ENCODE data around the gene CEP85L. TPM values are rescaled to one million over a fixed set of nuclear protein-coding genes. Genes with fewer than 3 reads are reported as not detected.

The CEP85L gene
- total RNA-seq, 8 experiments from 2014 or later, result 8.3 to 27.8 (median 12.7) TPM

DNA sequence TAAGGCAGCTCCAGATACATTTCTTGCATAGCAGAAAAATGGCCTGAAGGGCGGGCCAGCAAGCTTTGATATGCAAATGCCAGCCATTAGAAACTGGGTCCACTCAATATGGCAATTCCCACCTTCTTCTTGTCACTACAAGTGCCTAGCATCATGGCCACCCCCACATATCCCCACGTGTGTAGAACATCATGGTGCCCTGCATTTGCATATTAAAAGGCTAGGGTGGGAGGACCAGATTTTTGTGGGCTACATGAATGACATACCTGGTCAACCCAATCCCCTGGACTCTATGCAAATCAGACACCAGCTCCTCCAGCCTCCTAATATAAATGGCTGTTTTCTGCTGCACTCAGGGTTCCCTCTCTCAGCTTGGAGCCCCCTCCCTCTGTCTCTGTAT, 71.6 kb downstream of the CEP85L start:
- 50 to 95% (median 86%) methylated on average over 1 to 2 of the region's 2 CpGs; no CpG with 5 or more reads in 5 of the 10 experiments for WGBS, 10 experiments
- Histone ChIP-seq H3K27ac (no peak overlapping the region), H3K4me1 (replicated peaks in 1 of 2) (no peaks in the 10 kb centered on the region), H3K4me3 (no peak overlapping the region)
- ATAC-seq (replicated peaks in 6 of 8), result no peak
- in situ Hi-C loops (cut with MboI; ENCODE audit: low pct_unique_long_range_greater_than_20kb in 2 of 9, low sequenced_read_pairs in 9 of 9, unreplicated experiment in 9 of 9), result no loop called here

DNA sequence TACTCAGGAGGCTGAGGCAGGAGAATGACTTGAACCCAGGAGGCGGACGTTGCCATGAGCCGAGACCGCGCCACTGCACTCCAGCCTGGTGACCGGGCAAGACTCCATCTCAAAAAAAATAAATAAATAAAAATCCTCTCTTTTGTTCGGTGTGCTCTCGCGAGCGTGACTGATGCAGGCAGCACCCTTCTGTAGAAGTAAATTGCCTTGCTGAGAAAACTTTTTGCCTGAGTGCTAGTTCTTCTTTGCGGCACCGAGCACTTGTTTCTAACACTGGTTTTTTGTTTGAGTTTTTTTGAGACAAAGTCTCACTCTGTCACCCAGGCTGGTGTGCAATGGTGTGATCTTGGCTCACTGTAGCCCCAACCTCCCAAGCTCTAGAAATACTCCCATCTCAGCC, 72.8 kb downstream of the CEP85L start:
- WGBS, 10 experiments, result 94 to 100% (median 100%) methylated on average over 1 to 10 of the region's 12 CpGs; no CpG with 5 or more reads in 5 of the 10 experiments
- ATAC-seq (replicated peaks in 6 of 8), result no peak
- in situ Hi-C loops (cut with MboI; ENCODE audit: low pct_unique_long_range_greater_than_20kb in 2 of 9, low sequenced_read_pairs in 9 of 9, unreplicated experiment in 9 of 9), result no loop called here

DNA sequence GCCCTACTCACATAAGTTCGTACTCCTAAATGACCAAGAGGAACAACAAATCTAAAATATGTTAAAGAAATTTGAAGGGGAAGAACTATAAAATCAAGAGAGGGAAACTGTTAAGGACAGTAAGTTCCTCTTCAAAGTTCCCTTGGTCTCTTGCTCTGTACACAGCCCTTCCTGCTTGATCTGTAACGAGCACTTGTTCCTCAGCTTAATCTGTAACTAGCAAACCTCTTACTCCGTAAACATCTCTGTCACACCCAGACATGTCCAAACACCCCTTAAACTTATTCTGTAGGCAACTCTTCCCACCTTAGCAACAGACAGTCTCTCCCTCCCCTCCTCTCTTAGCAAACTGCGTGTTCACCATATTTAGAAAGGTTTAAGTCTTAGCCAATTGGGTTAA, 73.4 kb downstream of the CEP85L start:
- WGBS, 10 experiments, result 50 to 100% (median 67%) methylated on average over 1 to 4 of the region's 4 CpGs
- H3K4me1 ChIP-seq (replicated peaks in 1 of 2), result no peaks in the 10 kb centered on the region
- no peak overlapping the region for H3K27ac ChIP-seq
- no peak overlapping the region for H3K4me3 ChIP-seq
- in situ Hi-C loops (cut with MboI; ENCODE audit: low pct_unique_long_range_greater_than_20kb in 2 of 9, low sequenced_read_pairs in 9 of 9, unreplicated experiment in 9 of 9), result no loop called here
- no peak for ATAC-seq (replicated peaks in 6 of 8)

More for the DNA sequence above, 72.8 kb downstream of the CEP85L start:
- no peak overlapping the region for H3K27ac ChIP-seq
- H3K4me1 ChIP-seq (replicated peaks in 1 of 2), result no peaks in the 10 kb centered on the region
- no peak overlapping the region for H3K4me3 ChIP-seq

DNA sequence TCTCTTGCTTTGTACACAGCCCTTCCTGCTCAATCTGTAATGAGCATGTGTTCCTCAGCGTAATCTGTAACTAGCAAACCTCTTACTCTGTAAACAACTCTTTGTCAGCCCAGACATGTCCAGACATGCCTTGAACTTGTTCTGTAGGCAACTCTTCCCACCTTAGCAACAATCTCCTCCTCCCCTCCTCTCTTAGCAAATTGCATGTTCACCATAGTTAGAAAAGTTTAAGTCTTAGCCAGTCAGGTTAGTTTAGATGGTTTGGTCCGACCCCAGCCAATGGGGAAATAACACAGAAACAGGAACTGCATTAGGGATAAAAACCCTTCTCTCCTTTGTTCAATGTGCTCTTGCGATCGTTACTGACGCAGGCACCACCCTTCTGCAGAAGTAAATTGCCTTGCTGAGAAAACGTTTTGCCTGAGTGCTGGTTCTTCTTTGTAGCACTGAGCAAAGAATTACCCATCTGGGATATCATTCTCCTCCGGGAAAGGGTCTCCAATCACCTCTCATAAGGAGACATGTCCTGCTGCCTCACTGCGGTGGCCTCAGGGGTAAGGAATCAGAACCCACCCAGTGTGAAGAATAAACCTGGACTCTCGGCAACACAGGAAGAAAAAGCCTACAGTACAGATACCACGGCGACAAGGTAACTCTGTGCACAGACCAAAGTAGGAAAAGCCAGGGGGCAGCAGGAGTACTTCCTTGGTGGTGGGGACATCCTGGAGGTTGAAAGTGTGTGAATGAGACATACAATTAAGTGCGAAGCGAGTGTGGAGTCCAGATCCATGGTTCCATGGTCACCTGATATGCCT, 77.1 kb downstream of the CEP85L start:
- in situ Hi-C loops (cut with MboI; ENCODE audit: low pct_unique_long_range_greater_than_20kb in 2 of 9, low sequenced_read_pairs in 9 of 9, unreplicated experiment in 9 of 9), result loop anchor here in 1 of 9 experiments (25.0 kb wide), 1 partner anchor 287 kb away; no protein-coding TSS in a partner anchor
- H3K4me3 ChIP-seq, result no peak overlapping the region
- WGBS, 10 experiments, result 87 to 100% (median 96%) methylated on average over 4 to 12 of the region's 13 CpGs; no CpG with 5 or more reads in 1 of the 10 experiments
- H3K4me1 ChIP-seq (replicated peaks in 1 of 2), result no peaks in the 10 kb centered on the region
- H3K27ac ChIP-seq, result peak overlapping the region in 1 of 2 donors; percentile 46
- peak in 6 of 8 experiments; percentile 35 to 99 (median 60) for ATAC-seq (replicated peaks in 6 of 8)

DNA sequence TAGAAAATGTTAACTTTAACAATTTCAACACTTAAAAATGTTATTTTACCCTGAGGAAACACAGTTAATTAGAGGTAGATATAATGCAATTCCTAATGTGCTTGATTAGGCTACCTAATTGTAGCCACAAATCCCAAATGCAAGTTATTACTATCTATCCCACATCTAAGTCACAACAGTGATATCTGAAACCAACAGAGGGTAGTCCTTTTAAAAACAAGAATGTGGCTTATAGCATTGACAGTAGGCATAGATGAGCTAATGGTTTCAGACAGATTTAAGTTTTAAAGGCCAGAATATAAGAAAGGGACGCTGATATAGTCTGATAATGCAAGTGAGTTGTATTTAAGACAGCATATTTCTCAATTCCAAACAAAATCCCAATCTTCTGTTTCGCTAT, 80.3 kb downstream of the CEP85L start:
- ATAC-seq (replicated peaks in 6 of 8), result no peak
- 78 to 100% (median 100%) methylated on average over 1 to 2 of the region's 2 CpGs; no CpG with 5 or more reads in 1 of the 10 experiments for whole genome bisulfite sequencing, 10 experiments
- Histone ChIP-seq H3K27ac (no peak overlapping the region), H3K4me3 (no peak overlapping the region), H3K4me1 (replicated peaks in 1 of 2) (no peaks in the 10 kb centered on the region)
- in situ Hi-C loops (cut with MboI; ENCODE audit: low pct_unique_long_range_greater_than_20kb in 2 of 9, low sequenced_read_pairs in 9 of 9, unreplicated experiment in 9 of 9), result loop anchor here in 1 of 9 experiments (25.0 kb wide), 1 partner anchor 284 kb away; no protein-coding TSS in a partner anchor

DNA sequence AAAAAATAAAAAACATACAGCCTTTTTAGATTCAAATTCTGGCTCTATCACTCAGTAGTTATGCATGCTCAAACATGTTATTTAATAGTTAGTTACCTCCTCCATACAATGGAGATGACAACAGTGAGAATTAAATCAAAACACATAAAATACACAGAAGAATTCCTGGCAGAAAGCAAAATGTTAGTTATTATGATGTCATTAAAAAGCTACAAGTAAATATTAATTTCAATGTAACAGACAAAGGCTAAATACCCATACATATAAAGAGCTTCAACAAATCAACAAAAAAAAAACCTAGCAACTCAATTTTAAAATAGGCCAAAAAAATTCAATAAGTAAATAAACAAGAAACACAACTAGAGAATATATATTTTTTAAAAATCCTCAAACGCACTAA, 81.9 kb downstream of the CEP85L start:
- Histone ChIP-seq H3K4me3 (no peak overlapping the region), H3K4me1 (replicated peaks in 1 of 2) (no peaks in the 10 kb centered on the region), H3K27ac (no peak overlapping the region)
- no peak for ATAC-seq (replicated peaks in 6 of 8)
- 86 to 100% (median 100%) methylated on average over 1 of the region's 1 CpG; no CpG with 5 or more reads in 1 of the 10 experiments for WGBS, 10 experiments
- in situ Hi-C loops (cut with MboI; ENCODE audit: low pct_unique_long_range_greater_than_20kb in 2 of 9, low sequenced_read_pairs in 9 of 9, unreplicated experiment in 9 of 9), result loop anchor here in 1 of 9 experiments (25.0 kb wide), 1 partner anchor 282 kb away; no protein-coding TSS in a partner anchor

DNA sequence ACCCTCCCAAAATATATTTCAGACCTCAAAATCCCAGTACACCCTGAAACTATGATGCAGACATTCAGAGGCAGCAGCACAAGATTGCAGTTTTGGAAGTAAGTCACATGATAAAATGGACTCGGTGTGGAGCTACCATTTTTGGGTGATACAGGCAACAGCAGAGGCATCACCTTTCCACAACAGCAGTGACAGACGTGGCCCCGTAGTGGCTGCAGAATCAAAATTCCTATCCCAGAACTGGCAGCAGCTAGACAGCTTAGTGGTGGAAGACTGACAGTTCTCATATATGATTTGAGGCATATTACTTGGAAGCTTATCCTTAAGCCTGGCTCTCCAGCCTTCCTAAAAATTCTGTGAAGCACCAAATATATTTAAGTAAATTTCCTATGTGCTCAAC, 83.4 kb downstream of the CEP85L start:
- in situ Hi-C loops (cut with MboI; ENCODE audit: low pct_unique_long_range_greater_than_20kb in 2 of 9, low sequenced_read_pairs in 9 of 9, unreplicated experiment in 9 of 9), result loop anchor here in 1 of 9 experiments (25.0 kb wide), 1 partner anchor 281 kb away; no protein-coding TSS in a partner anchor
- Histone ChIP-seq H3K4me1 (replicated peaks in 1 of 2) (no peaks in the 10 kb centered on the region), H3K4me3 (no peak overlapping the region), H3K27ac (no peak overlapping the region)
- 60 to 100% (median 90%) methylated on average over 1 to 3 of the region's 3 CpGs; no CpG with 5 or more reads in 5 of the 10 experiments for WGBS, 10 experiments
- no peak for ATAC-seq (replicated peaks in 6 of 8)

DNA sequence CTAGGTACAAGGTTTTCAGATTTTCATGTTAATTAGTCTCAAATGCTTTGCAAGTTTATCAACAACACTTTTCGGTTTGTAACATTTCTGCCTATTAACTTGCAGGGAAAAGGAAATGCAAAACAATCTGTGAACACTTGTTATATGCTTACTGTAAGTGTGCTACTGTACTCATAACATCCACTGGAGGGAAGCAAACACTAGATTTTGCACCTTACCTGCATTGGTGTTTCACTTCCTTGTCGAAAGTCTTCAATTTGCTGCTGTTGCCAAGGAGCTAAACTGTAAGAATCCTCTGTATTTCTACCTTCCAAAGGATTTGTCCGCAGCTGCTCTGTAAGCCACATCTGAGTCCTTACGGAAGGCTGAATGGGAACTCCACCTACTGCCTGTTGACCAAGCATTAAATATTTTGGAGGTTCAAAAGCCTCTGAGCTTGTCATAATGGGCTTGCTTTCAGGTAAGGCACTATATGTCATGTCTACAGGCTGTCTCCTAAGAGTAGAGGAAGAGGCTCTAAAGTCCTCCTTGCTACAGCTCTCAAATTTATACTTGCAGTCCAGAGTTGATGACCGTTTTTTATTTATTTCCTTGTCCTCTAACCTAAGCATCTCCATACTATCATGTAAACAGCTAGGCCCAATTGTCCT, 86.0 kb downstream of the CEP85L start:
- no peaks in the 10 kb centered on the region for H3K4me1 ChIP-seq (replicated peaks in 1 of 2)
- 62 to 97% (median 77%) methylated on average over 2 to 5 of the region's 5 CpGs; no CpG with 5 or more reads in 1 of the 10 experiments for WGBS, 10 experiments
- in situ Hi-C loops (cut with MboI; ENCODE audit: low pct_unique_long_range_greater_than_20kb in 2 of 9, low sequenced_read_pairs in 9 of 9, unreplicated experiment in 9 of 9), result loop anchor here in 1 of 9 experiments (25.0 kb wide), 1 partner anchor 278 kb away; no protein-coding TSS in a partner anchor
- no peak overlapping the region for H3K4me3 ChIP-seq
- H3K27ac ChIP-seq, result no peak overlapping the region
- ATAC-seq (replicated peaks in 6 of 8), result peak in 4 of 8 experiments; percentile 30 to 81 (median 35)

DNA sequence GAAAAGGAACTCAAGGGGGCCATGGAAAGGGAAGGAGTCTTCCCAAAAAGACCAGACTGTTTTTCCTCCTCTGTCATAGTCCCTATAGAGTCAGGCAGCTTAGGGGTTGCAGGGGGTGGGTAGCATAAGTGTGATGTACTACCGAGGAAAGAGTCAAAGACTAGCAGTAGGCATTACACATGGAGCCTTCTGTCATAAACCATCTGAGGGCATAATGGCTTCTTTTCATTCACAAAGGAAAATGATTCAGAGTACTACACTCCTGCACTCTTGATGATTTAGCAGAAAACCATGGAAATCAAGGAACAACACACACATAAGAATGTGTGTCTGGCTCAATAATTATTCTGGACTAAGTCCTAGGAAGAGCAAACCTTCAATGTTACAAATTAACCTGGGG, 88.4 kb downstream of the CEP85L start:
- H3K4me3 ChIP-seq, result no peak overlapping the region
- WGBS, 10 experiments, result 29 to 100% (median 88%) methylated on average over 1 of the region's 1 CpG; no CpG with 5 or more reads in 5 of the 10 experiments
- H3K27ac ChIP-seq, result no peak overlapping the region
- in situ Hi-C loops (cut with MboI; ENCODE audit: low pct_unique_long_range_greater_than_20kb in 2 of 9, low sequenced_read_pairs in 9 of 9, unreplicated experiment in 9 of 9), result loop anchor here in 1 of 9 experiments (25.0 kb wide), 1 partner anchor 276 kb away; no protein-coding TSS in a partner anchor
- no peaks in the 10 kb centered on the region for H3K4me1 ChIP-seq (replicated peaks in 1 of 2)
- peak in 3 of 8 experiments; percentile 46 to 80 (median 46) for ATAC-seq (replicated peaks in 6 of 8)

DNA sequence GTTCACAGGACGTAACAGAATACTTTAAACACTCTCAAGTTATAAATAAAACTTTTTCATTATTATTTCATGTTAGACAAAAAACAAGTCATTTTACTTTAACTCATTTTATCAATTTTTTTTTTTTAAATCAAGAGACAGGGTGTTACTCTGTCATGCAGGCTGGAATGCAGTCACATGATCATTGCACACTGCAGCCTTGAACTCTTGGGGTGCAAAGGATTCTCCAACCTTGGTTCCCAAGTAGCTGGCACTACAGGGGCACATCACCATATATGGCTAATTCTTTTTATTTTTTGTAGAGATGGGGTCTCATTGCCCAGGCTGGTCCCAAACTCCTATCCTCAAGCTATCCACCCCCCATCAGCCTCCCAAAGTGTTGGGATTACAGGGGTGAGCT, 89.1 kb downstream of the CEP85L start:
- 56 to 100% (median 100%) methylated on average over 1 of the region's 1 CpG; no CpG with 5 or more reads in 1 of the 10 experiments for WGBS, 10 experiments
- in situ Hi-C loops (cut with MboI; ENCODE audit: low pct_unique_long_range_greater_than_20kb in 2 of 9, low sequenced_read_pairs in 9 of 9, unreplicated experiment in 9 of 9), result loop anchor here in 1 of 9 experiments (25.0 kb wide), 1 partner anchor 275 kb away; no protein-coding TSS in a partner anchor
- Histone ChIP-seq H3K4me1 (replicated peaks in 1 of 2) (no peaks in the 10 kb centered on the region), H3K4me3 (no peak overlapping the region), H3K27ac (no peak overlapping the region)
- no peak for ATAC-seq (replicated peaks in 6 of 8)

DNA sequence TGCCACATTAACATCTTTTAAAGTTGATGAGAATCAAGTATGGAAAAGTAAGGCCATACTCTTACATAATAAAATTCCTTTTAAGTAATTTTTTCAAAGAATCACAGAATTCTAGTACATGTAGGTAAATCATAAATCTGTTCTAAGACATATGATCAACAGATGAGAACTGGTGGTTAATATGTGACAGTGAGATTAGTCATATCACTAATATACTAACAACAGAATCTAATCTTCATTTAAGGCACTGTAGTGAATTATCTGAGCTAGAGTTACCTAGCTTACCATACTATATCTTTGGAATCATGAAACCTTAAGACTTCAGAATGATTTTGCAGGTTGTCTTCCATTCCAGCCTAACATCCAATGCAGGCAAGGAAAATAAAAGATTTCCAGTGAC, 91.7 kb downstream of the CEP85L start:
- Histone ChIP-seq H3K27ac (no peak overlapping the region), H3K4me3 (no peak overlapping the region), H3K4me1 (replicated peaks in 1 of 2) (no peaks in the 10 kb centered on the region)
- ATAC-seq (replicated peaks in 6 of 8), result no peak
- in situ Hi-C loops (cut with MboI; ENCODE audit: low pct_unique_long_range_greater_than_20kb in 2 of 9, low sequenced_read_pairs in 9 of 9, unreplicated experiment in 9 of 9), result loop anchor here in 1 of 9 experiments (25.0 kb wide), 1 partner anchor 272 kb away; no protein-coding TSS in a partner anchor

DNA sequence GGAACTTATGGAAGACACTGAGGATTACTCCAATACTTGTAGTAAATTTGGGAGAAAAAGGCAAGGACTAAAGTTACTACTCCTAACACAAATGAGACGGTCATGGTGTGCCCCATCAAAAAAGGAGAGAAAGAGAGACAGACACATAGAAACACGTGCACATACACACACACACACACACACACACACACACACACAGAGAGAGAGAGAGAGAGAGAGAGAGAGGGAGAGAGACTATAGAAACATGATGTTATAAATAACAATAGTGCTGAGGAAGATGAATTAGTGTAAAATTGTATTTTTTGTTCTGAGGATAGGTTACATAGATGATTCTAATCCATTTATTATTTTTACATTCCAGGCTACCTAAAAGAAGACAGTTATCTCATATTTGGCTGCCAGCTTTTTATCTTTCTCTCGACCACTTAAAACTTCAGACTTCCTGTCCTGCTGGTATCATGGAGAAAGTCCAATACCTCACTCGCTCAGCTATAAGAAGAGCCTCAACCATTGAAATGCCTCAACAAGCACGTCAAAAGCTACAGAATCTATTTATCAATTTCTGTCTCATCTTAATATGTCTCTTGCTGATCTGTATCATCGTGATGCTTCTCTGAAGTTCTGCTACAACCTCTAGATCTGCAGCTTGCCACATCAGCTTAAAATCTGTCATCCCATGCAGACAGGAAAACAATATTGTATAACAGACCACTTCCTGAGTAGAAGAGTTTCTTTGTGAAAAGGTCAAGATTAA, 92.8 kb downstream of the CEP85L start:
- Histone ChIP-seq H3K4me1 (replicated peaks in 1 of 2) (no peaks in the 10 kb centered on the region), H3K4me3 (no peak overlapping the region), H3K27ac (no peak overlapping the region)
- ATAC-seq (replicated peaks in 6 of 8), result no peak
- WGBS, 10 experiments, result 50 to 100% (median 85%) methylated on average over 1 to 5 of the region's 6 CpGs
- in situ Hi-C loops (cut with MboI; ENCODE audit: low pct_unique_long_range_greater_than_20kb in 2 of 9, low sequenced_read_pairs in 9 of 9, unreplicated experiment in 9 of 9), result loop anchor here in 1 of 9 experiments (25.0 kb wide), 1 partner anchor 271 kb away; no protein-coding TSS in a partner anchor
